Dermis blood vessel endothelial cell (primary cell): ENCODE measurements around the gene SLC27A4. TPM values are rescaled to one million over a fixed set of nuclear protein-coding genes. Genes with fewer than 3 reads are reported as not detected.
A peak's percentile ranks its signal among the peaks of the same experiment; 100 is the strongest.

Experiments used
- DNase-seq: peaks from one replicate; pipeline ENCODE4 v3.0.0; 2010
- total RNA-seq: library from RNA; depleted of rRNA; stranded (reverse); fragments of >200 nt; gene quantifications from 2 replicates; pipeline ENCODE4 v1.2.3, GENCODE V29; 2014

SLC27A4 gene
- total RNA-seq = 34.5 and 38.8 TPM in 2 replicates

DNA sequence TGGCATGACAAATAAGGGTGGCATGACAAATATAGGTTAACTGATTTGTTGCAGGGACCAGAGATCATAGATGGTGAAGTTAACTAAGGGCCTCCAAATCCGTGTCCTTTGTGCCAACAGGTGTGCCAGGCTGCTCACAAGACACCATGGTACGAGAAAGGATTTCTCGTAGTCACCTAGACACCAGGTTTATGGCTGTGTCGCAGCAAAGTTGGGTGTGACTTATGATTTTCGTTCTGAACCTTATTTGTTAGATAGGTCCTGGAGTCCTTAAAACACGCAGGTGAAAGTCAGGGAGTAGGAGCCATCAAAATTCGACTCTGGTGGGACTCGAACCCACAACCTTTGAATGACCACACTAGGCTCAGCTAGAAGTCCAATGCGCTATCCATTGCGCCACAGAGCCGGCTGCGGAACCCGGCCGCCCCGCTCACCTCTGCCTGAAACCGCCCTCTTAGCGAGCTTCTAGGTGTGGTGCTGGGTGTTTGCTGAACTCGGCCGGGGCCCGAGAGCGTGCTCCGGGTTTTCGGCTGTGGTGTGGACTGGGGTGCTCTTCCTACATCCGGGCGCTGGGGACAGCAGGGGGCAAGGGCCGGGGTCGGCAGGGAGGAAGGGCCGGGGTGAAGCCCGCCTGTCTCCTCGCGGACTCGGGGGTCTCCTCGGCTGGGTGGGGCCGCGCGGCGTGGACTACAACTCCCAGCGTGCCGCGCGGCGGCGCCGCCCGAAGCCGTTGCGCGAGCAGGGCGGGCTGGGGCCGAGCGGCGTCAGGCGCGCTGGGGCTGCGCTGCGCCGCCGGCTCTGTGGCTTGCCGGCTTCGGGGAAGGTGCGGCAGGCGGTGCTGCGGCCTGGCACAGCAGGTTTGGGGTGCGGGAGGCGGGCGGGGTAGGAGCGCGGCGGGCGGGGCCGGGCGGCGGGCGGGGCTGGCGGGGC lies at the start of gene SLC27A4:
Gene SLC27A4, plus strand, starts transcription at position 767 of the 930 bp plus-strand sequence. CDS start 2,606 bp downstream, outside the sequence.
- peak; percentile 83 for DNase-seq

DNA sequence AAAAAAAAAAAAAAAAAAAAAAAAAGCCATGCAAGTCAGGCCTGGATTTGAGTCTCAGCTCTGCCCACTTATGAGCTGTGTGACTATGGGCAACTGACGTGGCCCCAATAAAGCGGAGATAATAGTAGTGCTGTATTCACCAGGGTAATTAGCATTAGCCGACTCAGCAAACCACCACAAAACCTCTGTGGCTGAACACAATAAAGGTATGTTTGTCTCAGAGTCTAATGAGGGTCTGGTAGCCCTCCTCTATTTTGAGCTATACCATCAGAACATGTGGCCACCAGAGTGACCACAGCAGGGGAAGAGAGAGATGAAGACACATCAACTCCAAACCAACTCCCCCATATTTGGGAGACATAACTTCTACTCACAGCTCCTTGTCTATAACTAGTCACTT lies 48.3 kb upstream of the SLC27A4 start:
- DNase-seq = no peak

DNA sequence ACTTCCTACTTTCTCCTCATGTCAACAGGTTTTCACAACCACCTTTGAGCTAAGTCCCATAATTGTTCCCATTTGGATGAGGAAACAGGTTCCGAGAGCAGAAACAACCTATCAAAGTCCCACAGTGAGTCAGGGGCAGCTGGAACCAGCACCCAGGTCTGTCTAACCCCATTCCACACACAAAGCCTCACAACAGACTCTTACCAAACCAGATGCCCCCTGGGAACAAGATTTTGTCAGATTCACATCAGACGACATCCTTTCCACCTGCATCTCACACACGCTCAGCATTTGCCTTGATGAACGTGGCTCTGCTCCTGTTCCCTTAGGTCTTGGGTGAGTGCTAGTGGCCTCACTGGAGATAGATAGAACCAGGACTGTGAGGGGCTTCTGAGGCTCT lies 47.2 kb upstream of the SLC27A4 start:
- DNase-seq = no peak

DNA sequence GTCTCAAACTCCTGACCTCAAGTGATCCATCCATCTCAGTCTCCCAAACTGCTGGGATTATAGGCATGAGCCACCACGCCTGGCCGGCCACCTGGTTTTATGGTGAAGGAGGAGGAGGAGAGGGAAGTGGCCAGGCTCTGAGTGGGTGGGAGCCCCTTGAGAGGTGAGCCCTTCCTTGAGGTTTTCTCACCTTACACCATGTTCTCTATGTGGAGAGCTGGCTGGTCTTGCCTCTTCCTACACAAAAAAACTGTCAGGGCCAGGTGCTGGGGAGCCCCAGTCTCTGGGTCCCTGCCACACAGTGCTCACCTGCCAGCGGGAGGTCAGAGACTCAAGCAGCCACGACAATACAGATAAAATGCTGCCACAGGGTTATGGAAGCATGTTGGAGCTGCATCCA lies 46.2 kb upstream of the SLC27A4 start:
- no peak for DNase-seq

DNA sequence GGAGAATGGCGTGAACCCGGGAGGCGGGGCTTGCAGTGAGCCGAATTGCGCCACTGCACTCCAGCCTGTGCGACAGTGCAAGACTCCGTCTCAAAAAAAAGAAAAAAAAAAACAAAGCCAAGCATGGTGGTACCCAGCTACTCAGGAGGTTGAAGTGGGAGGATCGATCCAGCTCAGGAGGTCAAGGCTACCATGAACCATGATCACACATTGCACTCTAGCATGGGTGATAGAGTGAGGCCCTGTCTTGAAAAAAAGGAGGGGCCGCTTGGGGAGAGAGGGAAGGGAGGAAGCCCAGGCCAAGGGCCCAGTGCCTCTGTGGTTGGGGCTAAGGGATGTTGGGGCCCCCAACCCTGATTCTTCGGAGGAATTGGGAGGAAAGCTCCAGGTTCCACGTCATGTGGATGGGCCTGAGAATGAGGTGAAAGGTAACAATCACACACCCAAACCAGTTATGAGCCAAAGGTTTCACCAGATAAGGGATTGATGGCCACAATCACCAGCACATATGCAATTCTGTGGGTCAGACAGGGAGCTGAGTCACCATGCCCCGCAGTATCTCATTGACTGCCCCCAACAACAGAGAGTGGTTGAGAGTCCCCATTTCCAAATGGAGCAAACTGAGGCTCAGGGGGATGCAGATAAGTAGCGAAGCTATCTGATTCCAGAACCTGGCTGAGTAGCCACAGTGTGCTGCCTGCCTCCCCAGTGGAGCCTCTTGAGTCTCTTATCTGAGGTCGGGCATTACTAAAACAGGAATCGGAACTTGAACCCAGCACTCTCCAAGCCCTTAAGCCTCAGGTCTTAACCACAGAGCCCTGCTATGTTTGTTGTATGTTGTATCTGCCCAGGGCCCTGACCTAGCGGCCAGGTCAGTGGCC lies 43.7 kb upstream of the SLC27A4 start:
- DNase-seq = no peak

DNA sequence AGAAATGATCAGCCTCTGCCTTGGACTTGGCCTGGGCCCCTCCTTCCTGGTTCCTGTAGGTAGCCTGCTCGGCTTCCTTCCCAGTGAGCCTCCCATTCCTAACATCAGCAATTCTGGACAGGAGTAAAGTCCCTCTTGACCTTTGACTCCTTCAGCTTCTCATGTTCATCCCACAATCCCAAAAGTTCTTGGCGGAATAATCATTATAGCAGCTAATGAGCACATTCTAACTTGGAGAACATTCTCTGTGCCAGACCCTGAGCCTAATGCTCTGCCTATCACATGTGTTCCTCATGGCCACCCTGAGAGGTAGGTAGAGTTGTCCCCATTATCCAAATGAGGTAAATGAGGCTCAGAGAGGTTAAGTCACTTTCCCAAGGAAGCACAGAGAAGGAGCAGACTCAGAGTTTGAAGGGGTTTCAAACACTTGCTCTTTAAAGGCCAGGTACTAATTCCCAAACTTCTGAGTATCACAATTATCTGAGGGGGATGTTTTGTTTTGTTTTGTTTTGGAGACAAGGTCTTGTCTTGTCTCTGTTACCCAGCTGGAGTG lies 43.0 kb upstream of the SLC27A4 start:
- DNase-seq = no peak

DNA sequence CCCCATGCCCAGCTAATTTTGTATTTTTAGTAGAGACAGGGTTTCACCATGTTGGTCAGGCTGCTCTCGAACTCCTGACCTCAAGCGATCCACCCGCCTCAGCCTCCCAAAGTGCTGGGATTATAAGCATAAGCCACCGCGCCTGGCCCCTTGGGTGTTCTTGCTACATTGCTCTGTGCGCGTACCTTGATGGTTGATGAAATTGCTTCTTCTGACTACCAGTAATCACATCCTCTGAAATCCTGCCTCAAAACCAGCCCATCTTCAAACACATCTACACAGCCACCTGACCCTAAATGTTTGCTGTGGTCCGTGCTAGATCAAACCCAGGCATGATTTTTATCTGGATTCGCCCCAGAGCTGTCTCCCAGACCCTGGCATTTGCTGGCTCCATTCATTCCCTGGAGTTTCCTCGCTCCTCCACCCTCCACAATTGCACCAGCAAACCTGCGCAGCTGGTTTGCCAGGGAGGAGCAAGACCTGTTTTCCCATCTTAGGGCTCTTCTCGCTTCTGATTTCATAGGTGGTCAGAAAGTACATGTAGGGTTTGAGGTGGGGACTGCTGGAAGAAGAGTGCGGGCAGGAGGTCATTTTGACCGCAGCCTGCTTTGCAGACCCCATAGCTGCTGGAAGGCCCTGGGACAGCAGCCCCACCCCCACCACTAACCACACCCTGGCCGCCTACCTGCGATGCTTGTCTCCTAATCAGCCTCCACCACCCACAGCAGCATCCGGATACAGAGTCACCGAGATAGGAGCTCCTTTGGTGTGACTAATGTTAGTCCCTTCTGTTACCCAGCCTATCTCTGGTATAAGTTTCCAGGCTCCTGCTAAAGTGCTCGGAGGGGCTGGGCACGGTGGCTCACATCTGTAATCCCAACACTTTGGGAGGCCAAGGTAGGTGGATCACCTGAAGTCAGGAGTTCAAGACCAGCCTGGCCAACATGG lies 41.5 kb upstream of the SLC27A4 start:
- DNase-seq = no peak

DNA sequence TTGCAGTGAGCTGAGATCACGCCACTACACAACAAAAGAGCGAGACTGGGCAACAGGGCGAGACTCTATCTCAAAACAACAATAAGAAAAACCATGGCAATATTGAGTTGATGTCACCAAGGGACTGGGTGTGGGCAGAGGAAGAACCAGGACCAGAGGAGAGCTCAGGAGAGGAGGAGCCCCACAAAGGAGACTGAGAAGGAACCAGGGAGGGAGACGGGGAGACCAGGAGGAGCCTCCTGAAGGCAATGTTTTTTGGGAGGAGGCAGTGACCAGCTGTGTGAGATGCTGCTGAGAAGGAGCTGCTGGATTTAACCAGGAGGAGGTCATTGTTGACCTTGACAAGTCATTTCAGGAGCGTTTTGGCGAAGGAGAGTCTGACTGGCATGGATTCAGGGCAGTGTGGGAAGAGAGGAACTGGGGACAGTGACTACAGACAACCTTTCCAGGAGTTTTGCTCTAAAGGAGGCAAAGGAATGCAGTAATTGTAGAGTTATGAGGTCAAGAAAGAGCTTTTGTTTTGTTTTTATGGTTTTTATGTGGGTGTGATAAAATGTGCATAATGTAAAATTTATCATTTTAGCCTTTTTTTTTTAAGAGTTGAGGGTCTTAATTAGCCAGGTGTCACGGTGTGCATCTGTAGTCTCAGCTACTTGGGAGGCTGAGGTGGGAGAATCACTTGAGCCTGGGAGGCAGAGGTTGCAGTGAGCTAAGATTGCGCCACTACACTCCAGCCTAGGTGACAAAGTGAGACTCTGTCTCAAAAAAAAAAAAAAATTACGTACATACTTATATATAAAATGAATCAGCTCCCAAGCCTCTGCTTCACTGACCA lies 36.0 kb upstream of the SLC27A4 start:
- no peak for DNase-seq

DNA sequence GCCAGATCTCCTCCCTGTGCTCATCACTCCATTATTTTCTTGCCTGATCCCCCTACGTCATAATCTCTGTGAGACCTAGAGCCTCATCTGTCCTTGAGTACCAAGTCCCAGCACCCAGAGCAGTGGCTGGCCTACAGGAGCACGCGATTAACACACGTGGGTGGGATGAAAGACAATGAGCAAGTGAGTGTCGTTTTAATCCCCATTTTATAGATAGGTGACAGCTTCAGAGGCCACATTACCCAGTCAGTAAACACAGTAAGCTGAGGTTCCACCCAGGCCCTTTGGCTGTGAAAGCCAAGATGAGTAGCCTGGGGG lies 35.4 kb upstream of the SLC27A4 start:
- DNase-seq = no peak

DNA sequence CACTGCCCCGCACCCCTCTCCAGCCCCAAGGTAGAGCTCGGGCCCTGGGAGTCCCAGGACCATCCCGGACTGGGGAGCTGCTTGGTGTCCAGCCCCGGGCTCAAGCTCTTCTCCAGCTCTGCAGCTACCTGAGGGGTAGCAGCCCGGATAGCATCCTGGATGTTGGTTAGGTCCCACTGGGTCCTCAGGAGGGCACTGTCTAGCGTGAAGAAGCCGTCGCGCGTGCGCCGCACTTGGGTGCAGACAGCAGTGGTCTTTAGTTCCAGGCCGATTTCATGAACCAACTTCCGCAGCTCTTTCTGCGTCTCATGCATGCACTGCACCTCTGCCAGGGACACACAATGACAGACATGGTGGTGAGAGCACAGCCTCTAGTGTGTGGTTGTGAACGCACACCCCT lies 30.8 kb upstream of the SLC27A4 start:
- DNase-seq = no peak

DNA sequence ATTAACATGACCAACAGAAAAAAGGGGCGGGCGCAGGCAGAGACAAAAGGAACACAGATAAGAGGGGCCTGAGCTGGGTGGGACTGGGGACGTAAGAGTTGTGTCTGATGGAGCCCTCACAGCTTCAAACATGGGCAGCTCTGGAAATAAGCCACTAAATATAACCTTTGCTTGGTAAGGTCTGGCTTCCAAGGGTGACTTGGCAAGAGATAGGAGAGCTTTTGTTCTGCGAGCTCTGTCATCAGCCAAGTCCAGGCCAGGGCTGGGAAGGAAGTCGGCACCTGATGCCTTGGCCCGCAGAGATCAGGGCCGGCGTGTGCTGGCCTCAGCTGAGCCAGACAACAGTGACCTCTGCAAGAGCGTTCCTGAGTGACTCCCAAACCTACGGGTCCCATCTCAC lies 29.9 kb upstream of the SLC27A4 start:
- no peak for DNase-seq

DNA sequence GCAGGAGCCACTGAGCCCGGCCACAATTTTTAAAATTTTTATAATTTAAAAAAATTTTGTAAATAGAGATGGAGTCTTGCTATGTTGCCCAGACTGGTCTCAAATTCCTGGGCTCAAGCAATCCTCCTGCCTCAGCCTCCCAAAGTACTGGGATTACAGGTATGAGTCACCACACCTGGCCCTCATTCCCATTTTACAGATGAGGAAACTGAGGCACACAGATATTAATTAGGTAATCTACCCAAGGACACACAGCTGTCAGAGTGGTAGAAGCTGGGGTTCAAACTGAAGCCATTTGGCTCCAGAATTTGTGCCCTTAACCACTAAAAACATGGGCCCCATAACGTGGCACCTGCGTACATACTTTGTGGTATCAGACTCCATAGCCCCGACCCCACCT lies 25.6 kb upstream of the SLC27A4 start:
- no peak for DNase-seq

DNA sequence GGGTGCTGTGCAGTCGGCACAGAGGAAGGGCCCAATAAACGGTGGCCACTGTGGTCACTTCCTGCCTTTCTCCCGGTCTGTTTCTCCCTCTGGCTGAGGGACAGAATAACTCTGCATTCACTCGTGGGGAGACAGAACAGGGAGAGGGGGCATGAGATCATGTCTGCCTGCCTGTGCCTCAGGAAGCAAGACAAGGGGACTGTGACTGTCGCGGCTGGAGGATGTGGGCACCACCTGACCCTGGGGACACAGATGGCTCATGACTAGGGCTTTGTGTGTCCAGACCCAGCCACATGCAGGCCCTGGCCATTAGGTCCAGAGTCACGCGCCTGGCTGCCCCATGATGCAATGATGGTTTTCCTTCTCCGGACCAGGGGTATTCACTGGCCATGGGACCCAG lies 23.9 kb upstream of the SLC27A4 start:
- DNase-seq = no peak

DNA sequence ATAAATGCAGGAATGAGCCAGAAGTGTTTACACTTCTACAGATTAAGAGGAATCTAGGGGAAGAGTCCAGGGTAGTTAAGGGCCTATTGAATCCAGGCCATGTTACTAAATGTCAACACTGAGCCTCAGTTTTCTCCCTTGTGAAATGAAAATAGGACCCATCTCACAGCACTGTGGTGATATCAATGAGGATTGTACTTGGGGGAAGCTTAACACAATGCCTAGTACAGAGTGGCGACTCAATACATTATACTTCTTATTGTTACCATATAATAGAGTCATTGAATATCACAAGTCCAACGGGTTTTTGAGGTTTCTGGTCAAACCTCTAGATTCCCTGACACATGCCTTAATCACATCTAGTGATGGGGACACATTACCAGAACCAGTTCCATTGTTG lies 22.7 kb upstream of the SLC27A4 start:
- no peak for DNase-seq

DNA sequence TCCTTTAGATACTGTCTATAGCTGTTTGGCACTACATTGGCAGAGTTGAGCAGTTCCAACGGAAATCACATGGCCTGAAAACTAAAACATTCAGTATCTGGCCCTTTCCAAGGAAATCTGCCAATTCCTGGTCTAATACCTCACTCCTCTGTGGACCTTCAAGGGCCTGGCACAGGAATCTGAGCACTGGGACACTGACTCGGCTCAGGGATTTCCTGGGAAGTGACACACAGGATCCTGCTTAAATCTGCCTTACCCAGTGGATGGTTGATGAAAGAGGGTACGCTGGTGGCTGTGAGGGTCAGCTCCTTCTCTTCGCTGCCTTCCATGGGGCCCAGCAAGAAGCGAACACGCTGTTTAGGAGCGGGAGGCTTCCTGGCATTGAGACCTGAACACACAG lies 19.0 kb upstream of the SLC27A4 start:
- no peak for DNase-seq

DNA sequence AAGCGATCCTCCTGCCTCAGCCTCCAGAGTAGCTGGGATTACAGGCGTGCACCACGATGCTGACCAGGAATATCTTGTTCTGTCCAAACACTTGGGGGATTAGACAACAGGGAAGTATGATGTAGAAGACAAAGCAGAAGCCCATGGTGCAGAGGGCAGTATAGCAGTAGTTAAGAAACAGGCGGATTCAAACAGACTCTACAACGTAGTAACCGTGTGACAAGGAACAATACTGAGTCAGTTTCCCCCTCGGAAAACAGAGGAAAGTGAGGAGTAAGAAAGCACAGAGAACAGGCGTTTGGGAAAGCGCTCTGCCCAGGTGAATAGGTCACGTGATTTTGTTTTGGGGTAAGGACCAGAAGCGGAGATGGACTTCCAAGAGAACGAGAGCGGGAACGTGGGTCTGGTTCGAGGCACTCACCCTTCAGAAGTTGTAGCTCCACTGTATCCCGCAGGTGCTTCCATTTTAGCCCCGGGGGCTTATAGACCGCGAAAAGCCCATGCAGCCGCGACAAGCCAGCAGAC lies 18.4 kb upstream of the SLC27A4 start:
- peak; percentile 42 for DNase-seq

DNA sequence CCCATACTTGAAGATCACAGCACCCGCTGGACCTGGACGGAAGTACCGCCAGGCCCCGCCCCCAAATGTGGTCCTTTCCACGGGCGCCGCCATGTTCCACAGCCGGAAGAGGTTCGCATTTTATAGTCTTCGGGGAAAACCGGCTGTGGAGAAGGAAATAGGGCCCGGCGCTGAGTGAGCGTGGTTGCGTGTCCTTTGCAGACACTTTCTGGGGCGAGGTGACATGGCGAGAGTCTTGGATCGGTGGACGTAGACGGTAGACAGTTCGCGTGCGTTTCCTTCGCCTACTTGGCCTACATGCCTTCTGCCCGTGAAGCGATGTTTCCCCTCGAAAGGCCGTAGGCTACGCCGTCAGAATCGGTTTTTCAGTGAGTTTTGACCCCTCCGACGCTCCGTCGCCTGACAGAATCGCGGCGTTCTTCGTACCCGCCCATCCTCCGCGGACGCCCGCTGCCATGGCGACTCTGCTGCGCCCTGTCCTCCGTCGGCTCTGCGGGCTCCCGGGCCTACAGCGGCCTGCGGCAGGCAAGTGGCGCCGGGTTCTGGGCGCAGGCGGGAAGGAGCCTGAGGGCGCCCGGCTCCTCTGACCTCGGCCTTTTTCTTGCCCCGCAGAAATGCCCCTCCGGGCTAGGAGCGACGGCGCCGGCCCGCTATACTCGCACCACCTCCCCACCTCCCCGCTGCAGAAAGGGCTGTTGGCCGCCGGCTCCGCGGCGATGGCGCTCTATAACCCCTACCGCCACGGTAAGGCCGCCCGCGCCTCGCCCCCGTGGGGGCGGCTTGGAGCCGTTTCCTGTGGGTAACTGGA lies 17.7 kb upstream of the SLC27A4 start, which contains the start of the genes COQ4 and TRUB2:
Gene COQ4, plus strand, starts transcription at position 436 of the 808 bp plus-strand sequence. Its CDS starts 20 bp downstream, at position 456.
Gene TRUB2, minus strand, starts transcription at position 44 of the 808 bp plus-strand sequence. Its CDS starts 39 bp downstream, at position 5.
- DNase-seq = peak; percentile 96

DNA sequence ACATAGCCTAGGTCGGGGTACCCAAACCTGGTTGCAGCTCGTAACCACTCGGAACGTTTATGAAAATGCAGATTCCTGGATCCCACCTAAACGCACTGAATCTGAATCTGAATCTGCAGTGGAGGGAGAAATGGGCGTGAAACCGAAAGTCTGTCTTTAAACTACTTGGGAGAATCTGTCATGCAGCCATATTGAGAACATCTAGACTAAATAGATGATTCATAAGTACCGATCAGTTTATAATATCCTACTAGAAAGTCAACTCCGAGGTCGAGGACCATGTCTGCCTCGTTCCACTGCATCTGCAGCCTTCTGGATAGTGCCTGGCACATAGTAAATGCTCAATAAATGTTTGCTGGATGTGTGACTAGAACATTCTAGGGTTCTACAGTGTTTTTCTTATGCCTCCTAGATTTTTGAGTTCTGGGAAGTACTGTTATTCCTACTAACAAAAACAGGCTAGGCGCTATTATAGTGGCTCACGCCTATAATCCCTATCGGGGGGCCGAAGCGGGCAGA lies 17.1 kb upstream of the SLC27A4 start:
- DNase-seq = peak; percentile 41

DNA sequence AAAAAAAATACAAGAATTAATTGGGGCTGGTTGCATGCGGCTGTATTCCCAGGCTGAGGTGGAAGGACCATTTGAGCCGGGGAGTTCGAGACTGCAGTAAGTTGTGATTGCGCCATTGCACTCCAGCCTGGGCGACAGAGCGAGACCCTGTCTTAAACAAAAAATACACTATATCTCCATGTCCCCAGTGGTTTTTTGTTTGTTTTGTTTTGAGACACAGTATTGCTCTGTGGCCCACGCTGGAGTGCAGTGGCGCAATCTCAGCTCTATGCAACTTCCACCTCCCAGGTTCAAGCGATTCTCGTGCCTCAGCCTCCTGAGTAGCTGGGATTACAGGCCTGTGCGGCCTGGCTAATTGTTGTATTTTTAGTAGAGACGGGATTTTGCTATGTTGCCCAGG lies 16.5 kb upstream of the SLC27A4 start:
- DNase-seq = no peak

DNA sequence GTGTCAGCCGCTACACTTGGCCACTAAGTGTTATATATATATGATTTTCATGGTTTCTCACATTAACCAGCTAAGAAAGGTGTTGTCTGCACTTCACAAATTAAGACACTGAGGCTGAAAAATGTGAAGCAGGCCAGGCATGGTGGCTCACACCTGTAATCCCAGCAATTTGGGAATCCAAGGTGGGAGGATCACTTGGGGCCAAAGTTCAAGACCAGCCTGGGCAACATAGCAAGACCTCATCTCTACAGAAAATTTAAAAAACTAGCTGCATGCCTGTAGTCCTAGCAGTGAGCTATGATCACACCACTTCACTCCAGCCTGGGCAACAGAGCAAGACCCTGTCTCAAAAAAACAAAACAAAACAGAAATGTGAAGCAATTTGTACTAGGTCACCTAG lies 15.9 kb upstream of the SLC27A4 start:
- no peak for DNase-seq
